NT2/D1 (cell line): ENCODE results near the gene ACOXL.

Experiments used
- YY1 ChIP-seq: IDR thresholded peaks from 2 replicates; pipeline ENCODE4 v1.6.1; 2011; ENCODE audit not compliant: insufficient read length, insufficient read depth
- ZNF274 ChIP-seq: IDR thresholded peaks from 2 replicates; pipeline ENCODE4 v1.6.1; 2011; ENCODE audit warnings: mild to moderate bottlenecking, low read depth, low read length

DNA sequence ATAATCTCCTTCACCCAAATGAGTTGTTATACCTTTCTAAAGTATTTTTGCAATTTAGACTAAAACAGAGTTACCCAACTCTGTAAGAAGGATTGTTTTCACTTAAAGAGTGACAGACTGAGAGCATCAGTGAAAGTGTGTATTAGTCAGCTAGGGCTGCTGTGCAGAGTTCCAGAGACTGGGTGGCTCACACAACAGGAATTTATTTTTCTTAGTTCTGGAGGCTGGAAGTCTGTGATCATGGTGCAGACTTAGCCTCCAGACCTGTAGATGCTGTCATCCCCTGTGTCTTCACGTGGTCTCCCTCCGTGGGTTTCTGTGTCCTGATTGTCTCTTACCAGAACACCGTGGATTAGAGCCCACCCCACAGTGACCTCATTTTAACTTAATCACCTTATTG, 428.4 kb downstream of the ACOXL start:
- no peak for TF ChIP-seq ZNF274
- TF ChIP-seq YY1 = no peak
